Measurements from ENCODE around the gene LRRC28.
"Not testable (repeated sequence)": the region's sequence is repeated elsewhere in the genome, so short reads cannot be mapped to it uniquely, and the experiment has no call there.

Gene LRRC28

DNA sequence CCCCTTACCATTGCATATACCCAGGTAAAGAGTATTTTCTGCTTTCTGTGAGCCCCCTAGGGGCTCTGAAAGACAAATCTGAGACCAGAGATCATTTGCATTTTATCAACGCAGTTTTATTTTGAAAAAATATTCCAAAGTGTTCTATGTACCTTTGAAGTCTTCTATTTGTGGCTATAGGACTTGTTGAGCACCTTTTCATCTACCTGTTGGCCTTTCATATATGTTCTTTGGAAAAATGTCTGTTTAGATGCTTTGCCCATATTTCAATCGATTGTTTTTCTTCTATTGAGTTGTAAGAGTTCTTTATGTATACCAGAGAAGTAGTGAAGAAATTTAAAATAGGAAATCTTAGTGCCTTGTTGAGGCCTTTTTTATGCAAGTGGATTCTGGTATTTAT, 94.0 kb downstream of the LRRC28 start:
- DNase-seq, result no peak

DNA sequence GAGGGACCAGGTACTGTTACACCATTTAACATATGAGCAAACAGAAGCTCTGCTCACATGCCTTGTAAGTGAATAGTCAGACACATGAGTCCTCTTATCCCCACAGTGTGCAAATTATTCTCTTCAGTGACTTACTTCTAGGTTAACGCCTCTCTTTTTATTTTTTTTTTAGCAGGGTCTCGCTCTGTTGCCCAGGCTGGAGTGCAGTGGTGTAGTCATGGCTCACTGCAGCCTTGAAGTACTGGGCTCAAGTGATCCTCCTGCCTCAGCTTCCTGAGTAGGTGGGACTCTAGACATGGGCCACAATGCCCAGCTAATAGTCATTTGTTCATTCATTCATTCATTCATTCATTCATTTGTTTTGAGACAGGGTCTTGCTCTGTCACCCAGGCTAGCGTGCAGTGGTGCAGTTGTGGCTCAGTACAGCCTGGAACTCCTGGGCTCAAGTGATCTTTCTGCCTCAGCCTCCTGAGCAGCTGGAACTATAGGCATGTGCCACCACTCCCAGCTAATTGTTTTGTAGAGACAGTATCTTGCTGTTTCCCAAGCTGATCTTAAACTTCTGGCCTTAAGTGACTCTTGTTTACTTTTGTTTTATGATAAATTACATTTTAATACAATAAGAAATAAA, 94.7 kb downstream of the LRRC28 start:
- no peak for DNase-seq

DNA sequence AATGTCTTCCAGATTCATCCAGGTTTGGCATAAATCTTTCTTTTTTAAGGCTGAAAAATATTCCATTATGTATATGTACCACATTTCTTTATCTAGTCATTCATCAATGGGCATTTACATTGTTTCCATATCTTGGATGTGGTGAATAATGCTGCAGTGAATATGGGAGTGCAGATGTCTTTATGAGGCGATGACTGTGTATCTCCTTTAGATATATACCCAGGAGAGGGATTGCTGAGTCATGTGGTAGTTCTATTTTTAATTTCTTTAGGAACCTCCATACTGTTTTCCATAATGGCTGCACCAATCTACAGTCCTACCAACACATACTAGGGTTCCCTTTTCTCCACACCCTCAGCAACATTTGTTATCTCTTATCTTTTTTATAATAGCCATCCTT, 96.3 kb downstream of the LRRC28 start:
- DNase-seq, result no peak

DNA sequence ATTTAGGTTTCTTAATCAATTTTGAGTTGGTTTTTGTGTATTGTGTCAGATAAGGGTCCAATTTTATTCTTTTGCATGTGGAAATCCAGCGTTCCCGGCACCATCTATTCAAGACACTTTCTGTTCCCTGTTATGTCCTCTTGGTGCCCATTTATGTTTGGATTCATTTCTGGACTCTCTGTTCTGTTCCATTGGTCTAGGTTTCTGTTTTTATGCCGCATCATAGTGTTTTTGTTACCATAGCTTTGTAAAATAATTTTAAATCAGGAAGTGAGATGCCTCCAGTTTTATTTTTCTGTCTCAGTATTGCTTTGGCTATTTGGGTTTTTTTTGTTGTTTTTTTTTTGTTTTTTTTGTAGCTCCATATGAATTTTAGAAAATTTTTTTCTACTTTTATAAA, 97.1 kb downstream of the LRRC28 start:
- DNase-seq, result no peak

DNA sequence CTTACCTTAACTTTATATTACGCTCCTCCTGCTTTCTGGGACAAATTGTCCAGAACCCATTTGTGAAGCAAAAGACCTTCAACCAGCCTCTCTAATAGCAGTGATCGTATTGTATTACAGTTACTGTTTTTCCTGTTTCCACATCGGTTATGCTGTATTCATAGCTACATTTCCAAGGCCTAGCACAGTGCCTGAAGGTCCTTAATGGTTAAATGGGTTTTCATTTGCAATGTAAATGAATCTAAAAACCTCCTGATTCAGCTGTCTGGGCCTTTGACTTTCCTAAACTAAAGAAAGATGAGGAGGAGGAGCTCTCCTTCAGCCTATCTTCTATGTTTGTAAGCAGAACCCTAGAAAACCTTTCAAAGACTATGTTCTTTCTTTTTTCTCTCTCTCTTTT, 99.1 kb downstream of the LRRC28 start:
- DNase-seq, result no peak

DNA sequence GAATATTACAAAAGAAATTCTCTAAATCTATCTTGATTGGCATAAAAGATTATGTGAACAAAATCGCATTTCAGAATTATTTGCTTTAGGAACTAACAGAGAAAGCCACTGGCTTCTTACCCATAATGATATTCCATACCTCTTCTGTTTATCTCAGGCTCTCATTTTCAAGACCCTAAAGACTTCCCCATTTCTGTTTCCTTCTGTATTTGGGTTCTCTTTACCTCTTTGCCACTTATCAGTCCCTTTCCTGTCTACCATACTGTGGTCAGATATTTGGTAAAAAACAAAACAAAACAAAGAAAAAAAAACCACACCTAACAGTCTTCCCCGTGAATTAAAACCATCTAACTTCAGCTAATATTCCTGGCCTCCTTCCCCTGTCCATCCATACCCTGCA, 108.5 kb downstream of the LRRC28 start:
- DNase-seq, result no peak

DNA sequence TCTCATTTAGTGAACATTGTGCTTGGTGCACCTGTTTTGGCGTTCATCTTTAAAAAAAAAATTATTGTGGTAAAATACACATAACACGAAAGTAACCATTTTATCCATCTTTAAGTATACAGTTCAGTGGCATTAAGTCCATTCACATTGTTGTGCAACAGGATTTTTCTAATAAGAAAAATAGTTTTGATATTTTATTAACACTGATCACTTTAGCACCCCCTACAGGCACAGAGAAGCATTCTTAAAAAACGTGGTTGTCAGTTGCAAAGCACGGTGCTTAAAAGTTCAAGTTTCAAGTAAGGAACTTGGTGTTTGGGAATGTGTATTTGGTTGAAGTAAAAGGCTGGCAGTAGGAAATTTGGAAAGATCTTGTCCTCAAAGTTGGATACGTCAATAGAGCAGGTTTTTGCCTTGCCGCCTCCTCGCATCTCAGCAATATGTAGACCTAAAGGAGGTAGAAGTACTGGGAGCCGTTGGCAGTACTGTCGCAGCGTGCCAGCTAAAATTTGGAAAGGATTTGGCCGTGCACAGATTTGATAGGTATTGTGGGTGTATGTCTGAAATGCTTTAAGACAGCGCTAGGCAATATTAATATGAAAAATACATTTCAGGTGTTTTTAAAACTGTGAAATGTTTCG, 110.4 kb downstream of the LRRC28 start:
- DNase-seq, result peak in 1 of 2 experiments; percentile 3

DNA sequence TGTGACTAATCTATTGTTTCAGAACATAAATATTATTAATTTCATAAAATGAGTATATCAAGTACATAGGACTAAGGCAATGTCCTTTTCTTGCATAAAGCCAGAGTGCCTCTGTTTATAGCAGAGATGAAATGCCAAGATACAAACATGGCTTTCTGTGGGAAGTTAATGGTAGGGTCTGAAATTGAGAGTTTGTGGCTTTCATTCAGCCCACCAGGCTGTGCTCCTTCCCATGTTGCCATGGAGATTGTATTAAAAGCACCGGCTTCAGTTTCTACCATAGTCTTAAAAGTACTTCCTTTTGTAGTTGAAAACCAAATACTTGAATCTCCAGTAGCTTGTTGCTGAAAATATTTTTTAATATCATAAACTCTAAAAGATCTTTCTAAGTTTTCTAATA, 114.0 kb downstream of the LRRC28 start:
- DNase-seq, result no peak

DNA sequence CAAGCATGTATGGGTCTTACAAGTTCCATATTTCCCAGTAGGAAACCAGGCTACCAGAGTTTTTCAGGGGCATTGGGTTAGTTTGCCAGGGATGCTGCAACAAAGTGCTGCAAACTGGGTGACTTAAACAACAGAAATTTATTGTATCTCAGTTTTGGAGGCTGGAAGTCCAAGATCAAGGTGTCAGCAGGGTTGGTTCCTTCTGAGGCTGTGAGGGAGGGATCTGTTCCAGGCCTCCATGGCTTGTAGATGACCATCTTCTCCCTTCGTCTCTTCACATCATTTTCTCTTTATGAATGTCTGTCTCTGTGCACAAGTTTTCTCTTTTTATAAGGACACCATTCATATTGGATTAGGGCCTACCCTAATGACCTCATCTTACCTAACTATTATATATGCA, 114.7 kb downstream of the LRRC28 start:
- DNase-seq, result no peak

DNA sequence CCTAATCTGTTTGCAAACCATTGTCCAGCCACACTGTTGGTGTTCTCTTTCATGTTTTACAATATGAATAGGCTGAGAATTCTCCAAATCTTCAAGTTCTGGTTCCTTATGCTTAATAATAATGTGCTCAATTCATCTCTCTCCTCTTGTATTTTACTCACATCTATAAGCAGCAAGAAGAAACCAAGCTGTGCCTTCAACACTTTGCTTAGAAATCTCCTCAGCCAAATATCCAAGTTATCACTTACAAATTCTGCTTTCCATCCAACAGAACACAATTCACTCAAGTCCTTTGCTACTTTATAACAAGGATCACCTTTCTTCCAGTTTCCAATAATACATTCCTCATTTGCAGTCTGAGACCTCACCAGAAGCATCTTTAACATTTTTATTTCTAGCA, 117.5 kb downstream of the LRRC28 start:
- DNase-seq, result no peak

DNA sequence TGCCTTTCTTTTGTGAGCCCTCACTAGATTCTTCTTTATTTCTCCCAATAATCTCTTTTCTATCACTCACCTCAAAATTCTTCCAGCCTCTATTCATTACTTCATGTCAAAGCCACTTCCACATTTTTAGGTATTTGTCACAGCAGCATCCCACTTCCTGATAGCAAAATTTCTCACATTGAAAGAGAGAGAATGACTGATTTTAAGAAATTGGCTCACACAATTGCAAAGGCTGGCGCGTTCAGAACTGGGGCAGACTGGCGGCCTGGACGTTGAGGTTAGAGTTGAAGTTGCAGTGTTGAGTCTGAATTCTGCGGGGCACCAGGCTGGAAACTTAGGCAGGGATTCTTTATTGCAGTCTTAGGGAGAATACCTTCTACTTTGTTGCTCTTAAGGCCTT, 117.9 kb downstream of the LRRC28 start:
- no peak for DNase-seq

DNA sequence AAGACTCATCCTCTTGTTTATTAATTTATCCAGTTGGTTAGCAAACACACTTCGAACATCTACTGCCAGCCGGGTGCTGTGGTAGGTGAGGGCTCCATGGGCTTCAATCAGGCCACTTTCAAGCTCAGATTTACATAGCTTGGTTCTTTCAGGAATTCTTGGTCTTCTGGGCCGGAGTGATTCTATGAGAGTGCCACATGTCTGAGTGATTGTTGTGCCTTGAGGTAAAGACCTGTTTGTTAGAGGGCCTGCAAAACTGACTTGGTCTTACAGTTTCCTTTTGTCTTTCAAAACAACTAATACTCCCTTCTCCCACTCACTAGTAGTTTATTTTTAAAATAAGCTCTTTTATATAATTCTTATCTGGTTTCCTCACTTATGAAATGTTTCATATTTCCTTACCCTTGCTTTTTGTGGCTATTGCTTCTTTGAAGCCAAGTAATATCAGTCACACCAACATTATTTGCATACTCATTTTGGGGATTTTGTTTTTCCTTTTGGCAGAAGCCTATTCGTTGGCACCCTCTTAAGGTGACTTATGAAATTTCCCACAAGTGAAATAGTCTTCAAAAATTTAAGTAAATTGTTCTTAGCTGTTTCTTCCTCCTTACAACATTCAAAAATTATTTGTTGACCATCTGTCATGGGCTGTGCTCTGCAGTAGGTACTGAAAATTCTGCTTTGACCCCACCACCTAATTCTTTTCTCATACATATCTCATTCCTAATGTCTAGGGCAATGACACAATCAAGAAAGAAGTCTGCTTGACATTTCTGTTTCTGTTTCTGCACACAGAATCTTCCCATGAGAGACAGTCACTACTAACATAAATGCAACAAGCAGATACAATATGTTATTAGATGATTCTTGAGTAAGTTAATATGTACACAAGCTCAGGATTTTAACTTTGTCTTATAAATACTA, 120.2 kb downstream of the LRRC28 start:
- DNase-seq, result no peak

DNA sequence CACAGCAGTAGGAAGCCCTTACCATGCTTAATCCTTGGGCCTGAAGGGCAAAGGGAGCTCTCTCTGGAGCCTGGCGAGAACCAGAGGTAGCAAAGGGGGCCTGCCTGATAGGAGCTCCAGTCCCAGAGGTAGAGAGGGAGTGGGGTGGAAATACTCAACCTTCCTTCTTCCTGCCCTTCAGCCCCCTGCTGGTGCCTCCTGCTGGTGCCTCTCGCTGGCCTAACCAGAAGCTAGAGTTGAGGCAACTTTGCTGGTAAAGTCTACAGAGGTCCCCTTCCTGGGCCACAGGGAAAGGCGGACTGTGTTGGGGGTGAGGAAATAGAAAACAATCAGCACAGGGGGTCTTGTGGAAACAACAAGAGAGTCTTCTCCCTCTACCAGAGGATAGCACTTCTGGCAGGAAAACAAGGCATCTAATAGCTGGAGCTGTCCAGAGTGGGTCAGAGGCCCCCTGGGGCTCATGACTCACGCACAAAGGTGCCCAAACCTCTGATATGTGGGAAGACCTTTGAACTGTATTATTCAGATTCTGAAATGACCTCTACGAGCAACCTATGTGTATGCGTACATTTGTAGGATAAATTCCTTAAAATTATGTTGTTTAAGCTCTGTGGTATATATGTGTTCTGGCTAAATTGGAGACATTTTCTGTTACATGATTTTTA, 133.9 kb downstream of the LRRC28 start:
- DNase-seq, result no peak

DNA sequence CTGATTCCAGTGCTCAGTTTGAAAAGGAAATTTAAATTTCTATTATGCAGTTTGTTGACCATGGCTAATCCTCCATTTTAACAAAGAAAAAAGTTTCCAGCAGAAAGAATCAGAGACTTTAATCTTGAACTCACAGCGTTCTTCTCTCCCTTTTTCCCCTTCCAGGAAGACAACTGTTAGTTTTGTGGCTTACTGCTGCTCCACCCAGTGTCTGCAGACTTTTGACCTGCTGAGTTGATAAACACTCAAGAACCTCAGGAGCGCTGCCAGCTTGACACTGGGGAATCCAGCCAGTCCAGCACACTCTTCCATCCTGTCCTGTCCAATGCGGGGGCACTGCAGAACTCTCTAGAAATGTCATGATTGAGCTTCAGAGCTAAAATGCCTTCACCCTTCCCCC, 134.6 kb downstream of the LRRC28 start:
- no peak for DNase-seq

DNA sequence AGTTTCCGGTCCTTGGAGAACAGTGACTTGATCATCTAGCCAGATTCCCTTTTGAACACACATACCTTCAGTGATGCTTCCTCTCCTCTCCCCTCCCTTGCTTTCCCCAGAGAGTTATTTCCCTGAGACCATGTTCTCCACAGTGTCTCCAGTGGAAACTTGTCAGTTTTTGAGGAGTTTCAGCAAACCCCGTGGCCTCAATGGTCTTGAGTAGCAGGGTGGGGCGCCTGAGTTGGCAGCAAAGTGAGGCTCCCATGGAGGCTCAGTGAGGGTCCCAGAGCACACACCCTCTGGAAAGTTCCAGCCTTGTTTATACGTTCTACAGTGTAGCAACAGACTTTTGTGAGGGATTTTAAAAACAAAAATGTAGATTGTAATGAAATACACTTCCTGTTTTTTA, 135.1 kb downstream of the LRRC28 start:
- no peak for DNase-seq

DNA sequence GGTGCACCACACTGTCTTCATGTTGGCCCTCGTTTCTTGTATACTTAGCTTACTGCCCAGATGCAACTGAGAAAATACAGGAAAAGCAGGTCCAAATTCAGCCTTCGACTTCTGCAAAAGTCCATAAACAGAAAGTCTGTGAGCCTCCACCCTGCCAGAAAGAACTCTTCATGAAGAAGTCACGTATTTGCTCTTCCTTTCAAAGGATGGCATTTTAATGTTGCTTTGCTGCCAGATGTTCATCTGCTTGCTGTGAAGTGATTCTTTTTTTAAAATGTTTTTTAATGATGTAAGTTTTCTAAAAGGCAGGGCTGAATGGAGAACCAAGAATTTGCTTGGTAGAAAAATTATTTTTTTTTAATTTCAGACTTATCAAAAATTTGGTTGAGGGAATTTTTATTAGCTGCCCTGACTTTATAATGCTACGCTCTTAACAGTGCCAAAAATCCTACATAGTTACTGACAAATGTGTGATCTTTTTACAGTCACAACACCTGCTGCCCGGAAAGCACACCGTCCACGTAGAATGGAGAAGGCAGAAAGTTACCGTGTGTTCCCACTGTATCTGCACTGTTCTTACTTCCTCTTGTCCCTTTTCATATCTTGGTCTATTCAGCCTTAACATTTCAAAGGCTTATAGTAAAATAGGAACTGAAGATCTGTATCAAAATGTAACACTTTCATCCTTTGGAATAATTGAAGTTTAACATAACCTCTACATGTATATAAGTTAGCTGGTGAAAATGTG, 136.3 kb downstream of the LRRC28 start:
- DNase-seq, result no peak

DNA sequence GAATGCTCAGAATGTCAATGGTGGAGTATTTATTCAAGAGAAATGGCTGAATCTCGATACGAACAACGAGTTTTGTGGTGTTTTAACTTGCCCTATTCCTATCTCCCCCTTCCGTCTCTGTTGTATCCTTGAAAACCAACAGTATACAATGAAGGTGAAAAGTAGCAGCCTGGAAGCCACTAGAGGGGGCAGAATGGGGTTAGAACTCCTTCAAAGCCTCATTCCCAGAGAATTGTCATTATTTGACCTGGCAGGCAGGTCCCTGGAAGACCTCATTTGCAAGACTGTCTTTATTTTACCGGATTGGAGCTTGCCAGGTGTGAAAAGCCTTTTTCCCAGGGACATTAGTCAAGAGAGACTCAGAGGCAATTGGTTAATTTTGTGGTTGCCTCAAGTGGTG, 139.4 kb downstream of the LRRC28 start:
- no peak for DNase-seq

DNA sequence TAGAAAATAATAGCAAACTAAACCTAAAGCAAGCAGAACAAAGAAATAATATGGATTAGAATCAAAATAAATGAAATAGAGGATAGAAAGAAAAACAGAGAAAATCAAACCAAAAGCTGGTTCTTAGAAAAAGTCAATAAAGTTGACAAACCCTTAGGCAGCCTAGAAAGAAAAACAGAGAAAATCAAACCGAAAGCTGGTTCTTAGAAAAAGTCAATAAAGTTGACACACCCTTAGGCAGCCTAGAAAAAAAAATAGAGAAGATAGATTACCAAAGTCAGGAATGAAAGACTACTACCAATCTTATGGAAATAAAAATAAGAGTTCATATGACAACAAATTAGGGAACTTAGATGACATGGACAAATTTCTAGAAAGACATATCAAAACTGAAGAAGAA, 142.4 kb downstream of the LRRC28 start:
- no peak for DNase-seq

DNA sequence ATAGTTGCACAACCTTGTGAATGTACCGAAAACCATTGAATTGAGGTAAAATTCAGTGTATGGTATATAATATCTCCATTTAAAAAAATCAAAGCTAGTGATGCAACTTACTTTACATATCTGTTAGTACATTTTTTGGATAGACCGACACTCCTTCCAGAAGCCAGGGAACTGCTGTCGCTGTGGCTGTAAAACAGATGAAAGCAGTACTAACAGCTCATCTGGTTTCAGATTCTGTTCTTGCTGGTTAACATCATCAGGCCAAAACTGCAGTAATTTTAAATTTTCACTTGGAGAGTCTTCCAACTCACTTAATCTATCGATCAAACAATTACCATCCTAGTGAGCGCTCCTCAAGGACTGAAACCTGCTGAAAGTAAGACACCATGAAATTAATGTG, 145.1 kb downstream of the LRRC28 start:
- no peak for DNase-seq

DNA sequence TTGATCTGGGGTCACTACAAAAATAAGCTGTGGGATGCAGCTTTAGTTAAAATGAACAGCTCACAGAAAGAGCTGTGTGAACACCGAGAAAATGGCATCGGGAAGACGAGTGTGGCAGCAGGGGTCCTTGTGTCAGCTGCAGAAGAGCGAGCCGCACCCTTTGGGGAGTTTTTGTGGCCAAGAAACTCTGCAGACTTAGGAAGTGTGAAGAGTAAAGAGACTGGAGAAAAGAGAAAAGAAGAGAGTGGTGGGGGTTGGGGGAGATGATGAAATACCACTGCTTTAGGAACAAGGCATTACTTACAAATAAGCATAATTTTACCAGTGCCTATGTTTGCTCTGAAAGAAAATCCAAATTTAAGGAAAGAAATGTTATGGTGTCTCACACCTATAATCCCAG, 147.8 kb downstream of the LRRC28 start:
- DNase-seq, result no peak

DNA sequence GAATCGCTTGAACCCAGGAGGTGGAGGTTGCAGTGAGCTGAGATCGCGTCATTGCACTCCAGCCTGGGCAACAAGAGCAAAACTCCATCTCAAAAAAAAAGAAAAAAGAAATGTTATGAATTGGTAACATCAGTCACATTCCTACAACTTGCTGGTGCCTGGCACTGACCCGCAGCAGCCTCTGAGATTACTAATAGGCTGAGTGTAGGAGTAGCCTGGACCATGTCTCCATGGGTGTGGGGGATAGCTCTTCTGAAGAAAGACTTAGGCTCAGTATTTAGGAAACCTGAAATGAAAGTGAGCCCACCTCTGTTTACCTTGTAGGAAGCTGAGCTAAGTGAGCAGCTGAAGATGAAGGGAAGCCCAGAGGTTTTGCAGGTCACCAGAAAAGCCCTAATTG, 148.3 kb downstream of the LRRC28 start:
- no peak for DNase-seq

DNA sequence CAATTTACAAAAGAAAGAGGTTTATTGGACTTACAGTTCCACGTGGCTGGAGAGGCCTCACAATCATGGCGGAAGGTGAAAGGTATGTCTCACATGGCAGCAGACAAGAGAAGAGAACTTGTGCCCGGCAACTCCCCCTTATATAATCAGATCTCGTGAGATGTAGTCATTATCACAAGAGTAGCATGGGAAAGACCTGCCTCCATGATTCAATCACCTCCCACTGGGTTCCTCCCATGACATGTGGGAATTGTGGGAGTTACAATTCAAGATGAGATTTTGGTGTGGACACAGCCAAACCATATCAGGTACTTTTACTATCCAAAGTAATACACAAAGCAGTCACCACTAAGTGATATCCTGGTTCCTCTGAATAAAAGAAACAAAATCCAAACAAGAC, 149.9 kb downstream of the LRRC28 start:
- not testable (repeated sequence) for DNase-seq
